HG02610 (cell line): ENCODE data around the gene RERE.

Experiments
- ATAC-seq: cut with Tn5 transposase; IDR thresholded peaks from one replicate; pipeline ENCODE4 v1.9.1; 2021; ENCODE audit warnings: mild to moderate bottlenecking, moderate library complexity; ENCODE audit not compliant: unreplicated experiment

The RERE gene

GRCh38 chr1:8671306-8671917 lies 146.0 kb downstream of the RERE start:
- no peak for ATAC-seq

- no peak for ATAC-seq
Measured at GRCh38 chr1:8670371-8670818, 147.0 kb downstream of the RERE start.

- no peak for ATAC-seq
Measured at GRCh38 chr1:8669606-8670335, 147.7 kb downstream of the RERE start.

GRCh38 chr1:8667869-8668594 lies 149.4 kb downstream of the RERE start:
- no peak for ATAC-seq

GRCh38 chr1:8666389-8667167 lies 150.9 kb downstream of the RERE start:
- ATAC-seq = no peak

- ATAC-seq = no peak
Measured at GRCh38 chr1:8665833-8666232, 151.6 kb downstream of the RERE start.

- no peak for ATAC-seq
Measured at GRCh38 chr1:8664887-8665286, 152.6 kb downstream of the RERE start.

GRCh38 chr1:8663915-8664329 lies 153.5 kb downstream of the RERE start:
- peak; percentile 49 for ATAC-seq

- no peak for ATAC-seq
Measured at GRCh38 chr1:8663090-8663802, 154.2 kb downstream of the RERE start.

GRCh38 chr1:8662380-8663072 lies 154.9 kb downstream of the RERE start:
- no peak for ATAC-seq

GRCh38 chr1:8661185-8662110 lies 156.0 kb downstream of the RERE start:
- no peak for ATAC-seq

- ATAC-seq = no peak
Measured at GRCh38 chr1:8660411-8660828, 157.0 kb downstream of the RERE start.

GRCh38 chr1:8659593-8659992 lies 157.8 kb downstream of the RERE start:
- ATAC-seq = no peak

GRCh38 chr1:8653878-8654277 lies 163.6 kb downstream of the RERE start:
- no peak for ATAC-seq

- no peak for ATAC-seq
Measured at GRCh38 chr1:8652467-8653046, 164.9 kb downstream of the RERE start.

GRCh38 chr1:8651962-8652361 lies 165.5 kb downstream of the RERE start:
- no peak for ATAC-seq

- no peak for ATAC-seq
Measured at GRCh38 chr1:8651236-8651890, 166.1 kb downstream of the RERE start.

GRCh38 chr1:8649875-8650274 lies 167.6 kb downstream of the RERE start:
- ATAC-seq = no peak
